Astrocyte of the cerebellum (primary cell): ENCODE results near the gene TRAF4.
A peak's percentile ranks its signal among the peaks of the same experiment; 100 is the strongest.

Source experiments
- DNase-seq: peaks from one replicate; pipeline ENCODE4 v3.0.0-alpha.2; 2011; ENCODE audit warnings: low read depth
- H3K4me3 ChIP-seq: 2 replicates; pipeline ENCODE4 v1.5.1; 2011; ENCODE audit warnings: mild to moderate bottlenecking, low read depth, low read length, moderate library complexity
- CTCF ChIP-seq: IDR thresholded peaks from 2 replicates; pipeline ENCODE4 v1.5.1; 2012; ENCODE audit warnings: low read length, low read depth, moderate library complexity, mild to moderate bottlenecking; ENCODE audit errors: missing control alignments
- in situ Hi-C: cut with HindIII; loops from 2 replicates; pipeline ENCODE4 v1.10.0; 2017; ENCODE audit warnings: low sequenced_read_pairs

The TRAF4 gene

GRCh38 chr17:28726226-28726626 is 17.6 kb upstream of the TRAF4 start, which contains the start of gene TLCD1:
Gene TLCD1 (minus strand): TSS chr17:28726233. CDS start chr17:28726097, 136 bp downstream.
- in situ Hi-C loops, result loop anchor here (10.0 kb wide), 1 partner anchor 59 kb away; no protein-coding TSS in a partner anchor

GRCh38 chr17:28726627-28727491 is 17.0 kb upstream of the TRAF4 start:
- peak; percentile 86 for DNase-seq
- peak overlapping the region; percentile 73 for H3K4me3 ChIP-seq
- peak; percentile 98 for TF ChIP-seq CTCF
- in situ Hi-C loops, result loop anchor here (10.0 kb wide), 1 partner anchor 58 kb away; no protein-coding TSS in a partner anchor

More at GRCh38 chr17:28726226-28726626, 17.6 kb upstream of the TRAF4 start, which contains the start of gene TLCD1:
- no peak for DNase-seq
- no peak for TF ChIP-seq CTCF
- peak within 1 kb of the TSS; percentile 73 for H3K4me3 ChIP-seq

GRCh38 chr17:28728364-28729200 is 15.2 kb upstream of the TRAF4 start, which contains the start of gene NEK8:
Gene NEK8 (plus strand): TSS chr17:28728788. CDS start chr17:28728814, 26 bp downstream.
- peak; percentile 79 for DNase-seq
- no peak for TF ChIP-seq CTCF
- in situ Hi-C loops, result loop anchor here (10.0 kb wide), 1 partner anchor 56 kb away; no protein-coding TSS in a partner anchor
- H3K4me3 ChIP-seq, result peak within 1 kb of the TSS; percentile 73

- TF ChIP-seq CTCF, result no peak
- DNase-seq, result no peak
- in situ Hi-C loops, result loop anchor here (10.0 kb wide), 1 partner anchor 55 kb away; no protein-coding TSS in a partner anchor
- no peak overlapping the region for H3K4me3 ChIP-seq
Observed at GRCh38 chr17:28729950-28730330, 13.9 kb upstream of the TRAF4 start.

- no peak overlapping the region for H3K4me3 ChIP-seq
- TF ChIP-seq CTCF, result no peak
- in situ Hi-C loops, result no loop called here
- no peak for DNase-seq
Observed at GRCh38 chr17:28733346-28733745, 10.5 kb upstream of the TRAF4 start.

- no peak for TF ChIP-seq CTCF
- in situ Hi-C loops, result no loop called here
- DNase-seq, result no peak
- H3K4me3 ChIP-seq, result no peak overlapping the region
Observed at GRCh38 chr17:28734712-28735241, 9.0 kb upstream of the TRAF4 start.
